ENCODE measurements around the gene MACROD2.
"Not testable (repeated sequence)": the region's sequence is repeated elsewhere in the genome, so short reads cannot be mapped to it uniquely, and the experiment has no call there.

Gene MACROD2

GRCh38 chr20:15196547-15197255, 1201.4 kb downstream of the MACROD2 start:
- POLR2A ChIA-PET (ENCODE audit: low non-redundant PET) = no interaction called here

DNA sequence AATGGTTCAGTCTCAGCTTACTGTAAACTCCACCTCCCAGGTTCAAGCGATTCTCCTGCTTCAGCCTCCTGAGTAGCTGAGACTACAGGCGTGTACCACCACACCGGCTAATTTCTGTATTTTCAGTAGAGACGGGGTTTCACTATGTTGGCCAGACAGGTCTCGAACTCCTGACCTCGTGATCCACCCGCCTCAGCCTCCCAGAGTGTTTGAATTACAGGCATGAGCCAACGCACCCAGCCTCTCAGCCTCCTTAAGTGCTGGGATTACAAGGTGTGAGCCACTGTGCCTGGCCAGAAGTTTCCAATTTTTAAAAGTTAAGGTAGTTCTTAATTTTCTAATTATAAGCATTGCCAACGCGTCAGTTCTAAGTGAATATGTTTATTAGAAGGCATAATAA, 1202.7 kb downstream of the MACROD2 start:
- DNase-seq (ENCODE audit: low spot score); POLR2A ChIA-PET (ENCODE audit: low non-redundant PET); H3K27ac ChIP-seq; CTCF ChIA-PET: not testable (repeated sequence)

More at GRCh38 chr20:15196547-15197255, 1201.4 kb downstream of the MACROD2 start:
- CTCF ChIA-PET = no interaction called here
- TF ChIP-seq CTCF (conservative IDR thresholded peaks at IDR 0.05; ENCODE audit: low read depth) = no peak
- H3K27ac ChIP-seq = no peak overlapping the region
- no peak for DNase-seq (ENCODE audit: low spot score)

- TF ChIP-seq CTCF (conservative IDR thresholded peaks at IDR 0.05; ENCODE audit: low read depth) = no peak
- ChIA-PET POLR2A (ENCODE audit: low non-redundant PET) (no interaction called here), CTCF (no interaction called here)
- no peak overlapping the region for H3K27ac ChIP-seq
- no peak for DNase-seq (ENCODE audit: low spot score)
Measured at GRCh38 chr20:15199698-15200097, 1204.4 kb downstream of the MACROD2 start.

DNA sequence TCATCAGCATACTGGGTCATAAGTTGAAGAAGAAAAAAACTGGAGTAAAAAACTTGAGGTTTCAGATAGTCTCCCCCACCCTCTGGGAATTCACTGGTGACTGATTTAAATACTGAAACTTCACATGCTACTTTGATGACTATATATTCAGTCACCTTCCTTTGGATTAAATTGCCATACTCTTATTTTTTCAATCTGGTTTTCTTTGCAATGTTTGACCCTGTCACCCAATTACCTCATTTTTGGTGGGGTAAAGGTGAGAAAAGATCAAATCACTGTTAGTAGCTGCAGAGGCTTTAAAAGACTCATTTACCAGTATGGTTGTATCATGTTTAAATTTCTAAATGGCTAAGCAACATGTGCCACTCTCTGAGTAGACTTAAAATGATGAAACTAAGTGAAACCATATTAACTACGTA, 1204.8 kb downstream of the MACROD2 start:
- TF ChIP-seq CTCF (conservative IDR thresholded peaks at IDR 0.05; ENCODE audit: low read depth) = no peak
- ChIA-PET CTCF (interaction anchor here (0.6 kb wide), 1 partner anchor 1011 kb away, joined by 3 read pairs; no protein-coding TSS in a partner anchor), POLR2A (ENCODE audit: low non-redundant PET) (no interaction called here)
- no peak overlapping the region for H3K27ac ChIP-seq
- DNase-seq (ENCODE audit: low spot score) = no peak

DNA sequence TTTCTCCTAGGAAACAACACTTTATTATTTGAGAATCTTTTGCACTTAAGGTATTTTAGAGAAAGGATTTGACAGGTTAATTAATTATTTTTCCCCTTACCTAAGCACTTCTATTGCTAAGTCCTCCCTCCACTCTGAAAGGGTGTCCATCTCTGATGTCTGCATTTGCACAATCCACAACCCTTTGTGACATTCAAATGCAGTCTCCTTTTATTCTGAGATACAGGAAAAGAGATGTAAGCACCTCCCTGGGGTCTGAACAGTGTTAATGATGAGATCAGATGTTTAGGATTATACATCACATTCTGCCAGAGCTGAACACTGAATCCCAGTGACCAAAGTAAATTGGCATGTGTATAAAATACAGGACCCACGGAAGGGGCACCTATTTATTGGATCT, 1206.3 kb downstream of the MACROD2 start:
- CTCF ChIA-PET = no interaction called here
- H3K27ac ChIP-seq = no peak overlapping the region
- no peak for TF ChIP-seq CTCF (conservative IDR thresholded peaks at IDR 0.05; ENCODE audit: low read depth)
- POLR2A ChIA-PET (ENCODE audit: low non-redundant PET) = no interaction called here
- DNase-seq (ENCODE audit: low spot score) = no peak

GRCh38 chr20:15204234-15204633, 1208.9 kb downstream of the MACROD2 start:
- no peak for DNase-seq (ENCODE audit: low spot score)
- CTCF ChIA-PET = no interaction called here
- no peak for TF ChIP-seq CTCF (conservative IDR thresholded peaks at IDR 0.05; ENCODE audit: low read depth)
- POLR2A ChIA-PET (ENCODE audit: low non-redundant PET) = no interaction called here
- H3K27ac ChIP-seq = no peak overlapping the region

GRCh38 chr20:15205028-15205427, 1209.7 kb downstream of the MACROD2 start:
- H3K27ac ChIP-seq = no peak overlapping the region
- TF ChIP-seq CTCF (conservative IDR thresholded peaks at IDR 0.05; ENCODE audit: low read depth) = no peak
- no peak for DNase-seq (ENCODE audit: low spot score)
- CTCF ChIA-PET = no interaction called here
- POLR2A ChIA-PET (ENCODE audit: low non-redundant PET) = no interaction called here
